IPS-11a (cell line): ENCODE results near the gene SH2D3C.

Experiments used
- H3K4me3 ChIP-seq: one replicate; pipeline ENCODE4 v1.5.1; 2013; ENCODE audit warnings: low read depth, low read length, control low read depth

Gene SH2D3C

DNA sequence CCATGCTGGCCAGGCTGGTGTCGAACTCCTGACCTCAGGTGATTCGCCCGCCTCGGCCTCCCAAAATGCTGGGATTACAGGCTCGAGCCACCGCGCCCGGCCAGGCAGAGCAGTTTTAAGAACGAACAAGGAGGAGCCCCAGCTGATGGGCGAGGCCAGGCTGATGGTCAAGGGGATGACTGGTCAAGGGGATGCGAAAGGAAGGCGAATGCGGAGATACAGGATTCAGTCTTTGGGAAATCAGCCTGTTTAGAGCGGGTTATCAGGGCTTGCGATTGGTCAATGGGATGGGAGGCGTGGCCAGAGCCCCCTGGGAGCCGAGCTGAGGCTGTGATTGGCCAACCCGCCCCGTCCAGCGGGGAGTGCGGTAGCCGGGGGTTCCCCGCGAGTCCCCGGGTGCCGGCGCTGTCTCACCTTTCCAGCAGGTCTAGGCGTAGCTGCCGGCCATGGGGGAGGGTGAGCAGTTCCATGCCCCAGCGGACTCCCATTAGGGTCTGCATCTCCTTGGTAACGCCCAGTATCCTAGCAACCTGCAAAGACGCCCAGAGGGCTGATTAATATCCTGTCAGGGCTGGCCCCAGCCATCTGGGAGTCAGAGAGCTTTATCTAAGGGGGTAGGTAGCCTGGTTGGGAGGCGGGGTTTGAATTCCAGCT, 35.9 kb downstream of the SH2D3C start:
- peak overlapping the region; percentile 35 for H3K4me3 ChIP-seq

DNA sequence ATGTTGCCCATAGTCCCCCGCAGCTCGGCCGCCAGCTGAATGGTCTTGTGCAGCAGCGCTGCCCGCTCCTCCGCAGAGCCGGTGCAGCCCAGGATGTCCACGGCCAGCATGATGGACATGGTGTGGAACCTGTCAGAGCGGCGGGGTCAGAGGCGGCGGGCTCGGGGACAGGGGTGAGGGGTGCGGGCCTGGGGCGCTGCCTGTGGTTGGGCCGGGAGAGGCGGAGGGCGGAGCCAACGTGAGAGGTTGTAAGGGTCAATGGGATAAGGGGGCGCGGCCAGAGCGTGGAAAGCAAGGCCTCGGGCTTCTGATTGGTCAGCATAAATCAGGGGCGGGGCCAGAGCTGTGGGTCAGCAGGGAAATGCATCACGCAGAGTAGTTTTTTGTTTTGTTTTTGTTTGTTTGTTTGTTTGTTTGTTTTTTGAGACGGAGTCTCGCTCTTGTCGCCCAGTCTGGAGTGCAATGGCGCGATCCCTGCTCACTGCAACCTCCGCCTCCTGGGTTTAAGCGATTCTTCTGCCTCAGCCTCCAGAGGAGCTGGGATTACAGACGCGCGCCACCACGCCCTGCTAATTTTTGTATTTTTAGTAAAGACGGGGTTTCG, 36.5 kb downstream of the SH2D3C start:
- peak overlapping the region; percentile 35 for H3K4me3 ChIP-seq

DNA sequence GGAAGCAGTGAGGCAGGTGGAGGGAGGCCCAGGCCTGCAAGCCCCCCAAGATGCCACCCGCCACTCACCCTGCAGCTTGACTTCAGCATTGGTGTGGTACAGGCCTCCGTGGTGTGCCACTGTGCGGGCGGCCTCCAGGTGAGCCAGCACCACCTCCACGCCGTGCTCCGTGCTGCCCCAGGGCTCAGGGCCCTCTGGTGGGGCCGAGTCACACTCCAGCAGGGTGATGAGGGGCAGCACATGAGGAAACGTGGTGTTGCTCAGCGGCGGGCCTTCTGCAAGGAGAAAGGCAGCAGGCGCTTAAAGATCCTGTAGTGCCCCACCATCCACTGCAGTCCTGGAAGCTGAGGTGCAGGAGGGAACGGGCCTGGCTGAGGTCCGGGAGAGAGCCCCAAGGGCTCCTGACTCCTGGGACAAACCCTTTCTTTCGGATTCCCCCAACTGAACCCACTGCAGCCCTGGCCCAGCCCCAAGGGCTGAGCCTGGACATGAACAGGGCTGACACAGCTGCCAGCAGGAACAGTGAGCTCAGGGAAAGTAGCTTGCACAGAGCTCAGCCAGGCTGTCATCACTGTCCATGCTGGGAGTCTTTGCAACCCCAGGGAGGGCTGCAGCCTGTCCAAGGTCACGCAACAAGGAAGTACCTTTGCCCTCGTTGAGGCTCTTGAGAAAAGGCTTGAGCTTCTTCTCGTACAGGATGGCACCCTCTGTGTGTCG, 38.7 kb downstream of the SH2D3C start:
- H3K4me3 ChIP-seq, result no peak overlapping the region

DNA sequence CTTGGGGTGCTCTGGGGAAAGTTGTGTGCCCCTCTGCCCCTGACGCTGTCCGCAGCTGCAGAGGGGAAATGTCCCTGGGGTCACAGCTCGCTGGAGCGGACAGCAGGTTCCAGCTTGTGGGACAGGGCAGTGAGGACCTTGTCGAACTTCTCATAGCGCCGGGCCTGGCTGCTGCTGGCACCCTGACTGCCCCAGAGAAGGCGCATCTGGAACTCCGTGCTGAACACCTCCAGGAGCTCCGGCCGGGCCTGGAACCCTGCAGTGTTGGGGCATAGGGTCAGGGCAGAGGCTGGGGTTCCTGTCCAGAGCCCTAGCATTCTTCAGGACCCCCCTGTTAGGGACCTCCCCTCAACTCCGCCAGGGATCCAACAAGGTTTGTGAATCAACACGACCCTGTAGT, 39.8 kb downstream of the SH2D3C start:
- H3K4me3 ChIP-seq, result no peak overlapping the region

DNA sequence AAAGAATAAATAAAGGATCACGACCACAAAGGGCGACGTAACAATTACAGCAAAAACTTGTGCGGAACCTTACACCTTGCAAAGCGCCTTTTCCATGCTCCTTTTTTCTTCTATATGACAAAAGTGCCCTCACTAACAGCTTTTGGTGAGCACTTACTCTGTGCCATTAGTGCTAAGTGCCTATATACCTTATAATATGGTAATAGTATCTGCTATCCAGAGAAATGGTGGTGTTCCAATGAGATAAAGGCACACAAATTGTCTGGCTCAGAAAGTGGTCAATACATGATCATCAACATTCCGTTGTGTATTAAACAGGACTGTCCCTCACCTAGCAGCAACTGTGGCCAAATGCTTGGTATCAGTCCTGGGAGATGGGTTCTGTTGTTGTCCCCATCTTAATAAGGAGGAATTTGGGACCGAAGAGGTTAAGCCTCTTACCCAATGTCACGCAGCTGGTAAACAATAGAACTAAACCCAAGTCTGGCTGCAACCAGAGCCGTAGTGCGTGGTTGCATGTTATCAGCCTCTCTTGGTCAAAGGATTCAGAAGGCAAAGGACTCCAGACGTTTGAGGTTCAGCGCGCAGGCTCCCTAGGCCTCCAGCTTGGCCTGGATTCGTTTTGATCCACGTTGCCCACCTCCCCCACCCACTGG, 42.8 kb downstream of the SH2D3C start:
- no peak overlapping the region for H3K4me3 ChIP-seq

DNA sequence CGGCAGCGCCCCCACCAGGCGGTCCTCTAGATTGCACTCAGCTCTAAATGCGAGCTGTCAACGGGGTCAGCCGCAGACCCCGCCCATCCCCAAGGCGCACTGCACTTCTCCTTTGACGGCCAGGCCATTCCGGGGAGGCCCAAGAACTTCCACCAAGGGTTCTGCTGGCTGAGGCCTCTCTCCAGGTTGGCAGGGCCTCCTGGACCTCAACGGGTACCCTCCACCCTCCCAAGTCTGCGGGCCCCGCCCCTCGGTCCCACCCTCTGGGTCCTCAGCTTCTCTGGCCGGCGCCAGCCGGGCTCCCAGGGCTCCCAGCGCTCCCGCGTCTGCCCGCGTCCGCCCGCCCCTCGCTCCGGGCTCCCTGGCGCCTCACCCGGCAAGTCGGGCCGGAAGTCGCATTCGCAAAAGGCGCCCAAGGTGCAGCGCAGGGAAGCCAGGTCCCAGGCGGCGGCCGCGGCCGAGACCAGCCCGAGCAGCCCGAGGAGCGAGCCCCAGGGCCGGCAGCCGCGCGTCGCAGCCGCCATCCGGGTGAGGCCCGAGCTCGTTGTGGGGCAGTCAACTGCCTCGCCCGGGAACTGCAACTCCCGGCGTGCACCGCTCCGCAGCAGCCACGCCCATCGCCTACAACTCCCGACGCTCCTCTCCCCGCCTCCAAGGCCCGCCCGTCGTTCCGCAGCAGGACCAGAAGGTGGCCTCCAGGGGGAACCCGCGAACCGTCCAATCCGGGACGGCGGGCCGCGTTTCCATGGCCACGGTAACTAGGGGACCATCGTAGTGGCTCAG, 43.5 kb downstream of the SH2D3C start, which contains the start of gene TOR2A:
Gene TOR2A (minus strand): TSS at position 548 of the 783 bp plus-strand sequence. CDS start 24 bp downstream, at position 524.
- H3K4me3 ChIP-seq, result peak within 1 kb of the TSS; percentile 69

DNA sequence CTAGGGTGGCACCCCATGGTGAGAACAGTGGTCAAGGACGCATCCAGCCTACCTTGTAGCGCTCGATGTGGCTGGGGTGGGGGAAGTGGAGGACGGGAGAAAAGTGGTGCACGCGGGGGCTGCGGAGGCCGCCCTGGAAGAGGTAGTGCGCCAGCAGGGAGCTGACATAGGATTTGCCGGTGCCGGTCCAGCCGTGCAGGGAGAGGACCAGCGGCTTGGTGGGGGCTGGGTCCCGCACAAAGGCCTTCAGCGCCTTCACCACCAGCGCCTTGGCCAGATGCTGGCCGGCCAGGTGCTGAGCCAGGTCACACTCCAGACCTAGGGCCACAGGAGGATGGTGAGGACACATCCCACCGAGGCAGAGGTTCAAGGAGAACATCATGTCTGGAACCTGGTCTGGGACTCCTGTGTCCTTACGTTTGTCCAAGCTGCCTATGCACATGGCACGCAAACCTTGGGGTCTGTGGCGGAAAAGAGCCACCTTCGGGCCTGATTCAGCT, 44.2 kb downstream of the SH2D3C start:
- H3K4me3 ChIP-seq, result peak overlapping the region; percentile 69

DNA sequence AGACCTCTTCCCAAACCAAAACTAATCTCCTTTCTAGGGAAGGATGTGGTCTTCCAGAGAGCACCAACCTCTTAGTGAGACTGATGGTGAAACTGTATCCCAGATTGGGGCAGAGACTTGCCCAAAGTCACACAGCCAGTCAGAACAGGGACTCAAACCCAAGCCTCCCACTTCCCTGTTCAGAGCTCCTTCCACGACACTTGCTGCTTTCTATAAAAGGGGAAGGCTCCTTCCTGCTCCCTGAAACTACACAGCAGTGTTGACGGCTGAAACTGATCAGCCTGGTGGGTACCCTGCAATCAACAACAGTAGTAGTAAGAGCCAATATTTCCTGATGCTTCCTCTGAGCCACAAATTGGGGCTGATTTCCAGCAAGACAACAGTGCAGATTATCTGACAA, 44.9 kb downstream of the SH2D3C start:
- no peak overlapping the region for H3K4me3 ChIP-seq

- H3K4me3 ChIP-seq, result no peak overlapping the region
These were observed 46.0 kb downstream of the SH2D3C start for GRCh38 chr9:127732444-127732843.

- H3K4me3 ChIP-seq, result no peak overlapping the region
These were observed 46.5 kb downstream of the SH2D3C start for GRCh38 chr9:127731938-127732337.

- H3K4me3 ChIP-seq, result no peak overlapping the region
These were observed 47.6 kb downstream of the SH2D3C start for GRCh38 chr9:127730799-127731410.

GRCh38 chr9:127730262-127730661, 48.2 kb downstream of the SH2D3C start:
- H3K4me3 ChIP-seq, result no peak overlapping the region

DNA sequence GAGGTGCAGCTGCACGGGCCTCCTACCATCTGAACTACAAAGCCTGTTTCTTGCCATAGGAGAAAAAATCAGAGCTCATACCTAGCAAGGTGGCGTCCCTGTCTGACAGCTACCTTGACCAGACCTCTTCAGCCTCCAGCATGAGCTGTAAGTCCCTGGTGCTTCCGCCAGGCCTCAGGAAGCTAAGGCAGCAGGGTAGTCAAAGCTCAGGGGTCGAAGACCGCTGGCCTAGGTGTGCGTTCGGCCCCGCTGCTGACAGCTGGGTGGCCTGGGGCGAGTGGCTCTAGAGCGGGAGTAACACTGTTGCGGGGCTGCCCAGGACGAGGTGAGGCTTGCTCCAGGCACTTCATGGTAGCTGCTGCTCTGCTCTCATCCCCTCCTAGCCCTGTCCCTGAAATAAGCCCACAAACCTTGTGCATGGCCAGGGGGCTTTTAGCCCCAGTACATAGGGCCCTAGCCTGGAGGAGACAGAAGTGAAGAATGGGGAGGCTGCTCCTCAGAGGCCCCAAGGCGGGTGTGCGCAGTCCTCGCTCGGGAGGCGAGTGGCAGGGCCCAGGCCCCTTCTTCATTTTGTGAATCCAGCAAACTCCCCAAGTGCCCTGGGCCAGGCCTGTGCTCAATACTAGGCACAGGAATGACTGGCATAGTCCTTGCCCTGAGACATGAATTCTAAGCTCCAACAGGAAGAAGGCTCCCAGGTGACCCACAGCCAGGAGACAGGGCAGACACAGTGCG, 48.8 kb downstream of the SH2D3C start:
- no peak overlapping the region for H3K4me3 ChIP-seq

DNA sequence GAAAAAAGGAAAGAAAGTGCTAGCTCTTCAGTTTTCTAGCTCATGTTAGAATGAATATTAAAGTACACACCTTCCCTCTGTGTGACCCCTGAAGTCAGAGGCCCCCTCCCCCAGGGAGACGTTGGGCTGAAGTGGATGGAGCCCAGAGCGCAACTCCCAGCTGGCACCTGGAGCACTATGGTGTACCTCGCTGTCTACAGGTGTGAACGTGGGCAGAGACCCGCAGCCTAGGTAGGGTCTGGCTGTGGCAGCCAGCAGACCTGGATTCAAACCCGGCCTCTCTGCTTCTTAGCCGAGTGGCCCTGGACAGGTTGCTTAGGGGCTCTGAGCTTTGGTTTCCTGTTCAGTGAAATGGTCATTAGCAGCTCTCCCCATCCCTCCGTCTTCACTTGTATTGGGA, 49.7 kb downstream of the SH2D3C start:
- H3K4me3 ChIP-seq, result no peak overlapping the region

DNA sequence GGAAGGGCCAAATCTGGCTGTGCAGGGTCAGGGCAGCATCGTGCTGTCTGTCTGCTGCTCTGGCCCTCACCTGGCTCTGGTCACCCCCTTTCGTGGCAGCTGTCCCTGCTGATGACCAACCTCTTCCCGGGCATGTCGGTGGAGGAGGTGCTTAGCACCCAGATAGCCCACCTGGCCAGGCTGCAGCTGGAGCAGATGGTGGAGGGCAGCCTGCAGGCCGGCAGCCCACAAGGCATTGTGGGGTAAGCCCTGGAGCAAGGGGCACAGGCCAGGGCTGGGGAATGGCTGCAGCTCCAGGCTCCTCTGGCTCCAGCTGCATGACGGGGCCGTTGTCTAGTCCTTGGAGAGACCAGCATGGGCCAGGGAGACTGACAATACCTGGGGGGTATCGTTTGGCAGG, 51.6 kb downstream of the SH2D3C start:
- no peak overlapping the region for H3K4me3 ChIP-seq

DNA sequence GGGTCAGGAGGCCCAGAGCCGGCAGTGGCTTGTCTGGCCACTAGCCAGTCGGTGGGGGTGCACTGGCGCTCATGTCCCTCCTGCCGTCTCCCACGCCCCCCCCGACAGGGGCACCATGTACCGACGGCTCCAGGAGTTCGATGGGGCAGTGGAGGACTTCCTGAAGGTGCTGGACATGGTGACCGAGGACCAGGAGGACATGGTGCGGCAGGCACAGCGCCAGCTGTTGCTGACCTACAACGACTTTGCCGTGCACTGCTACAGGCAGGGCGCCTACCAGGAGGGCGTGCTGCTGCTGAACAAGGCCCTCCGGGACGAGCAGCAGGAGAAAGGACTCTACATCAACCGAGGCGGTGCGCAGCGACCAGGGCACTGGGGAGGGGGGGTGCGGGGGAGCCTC, 54.5 kb downstream of the SH2D3C start:
- H3K4me3 ChIP-seq, result no peak overlapping the region

GRCh38 chr9:127723444-127723843, 55.0 kb downstream of the SH2D3C start:
- no peak overlapping the region for H3K4me3 ChIP-seq

DNA sequence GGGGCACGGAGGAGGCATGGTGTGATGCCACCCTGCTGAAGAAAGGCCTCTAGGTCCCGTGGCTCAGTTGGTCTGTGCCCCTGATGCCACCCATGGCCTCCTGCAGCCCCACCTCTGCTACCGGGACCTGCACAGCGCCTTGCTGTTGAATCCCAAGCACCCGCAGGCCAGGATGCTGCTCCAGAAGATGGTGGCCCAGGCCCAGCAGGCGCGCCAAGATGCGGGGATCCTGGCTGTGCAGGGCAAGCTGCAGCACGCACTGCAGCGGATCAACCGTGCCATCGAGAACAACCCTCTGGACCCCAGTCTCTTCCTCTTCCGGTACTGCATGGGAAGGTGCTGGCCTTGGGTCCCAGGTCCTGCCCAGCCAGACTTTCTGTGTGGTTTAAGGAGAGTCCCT, 55.5 kb downstream of the SH2D3C start:
- H3K4me3 ChIP-seq, result no peak overlapping the region

GRCh38 chr9:127722055-127722745, 56.3 kb downstream of the SH2D3C start:
- H3K4me3 ChIP-seq, result no peak overlapping the region
